PFSK-1 (cell line): Measurements from ENCODE around the gene G3BP1.

Experiments
- POLR2AphosphoS5 ChIP-seq: IDR thresholded peaks from 2 replicates; pipeline ENCODE4 v1.6.1; 2012; ENCODE audit warnings: low read depth, mild to moderate bottlenecking, control low read depth, low read length, moderate library complexity
- SIN3A ChIP-seq: IDR thresholded peaks from 2 replicates; pipeline ENCODE4 v1.6.1; 2012; ENCODE audit warnings: mild to moderate bottlenecking, low read length, moderate library complexity, borderline replicate concordance; ENCODE audit not compliant: insufficient read depth
- TAF1 ChIP-seq: IDR thresholded peaks from 2 replicates; pipeline ENCODE4 v1.6.1; 2012; ENCODE audit warnings: low read length, control low read depth, borderline replicate concordance; ENCODE audit not compliant: insufficient read depth

- TF ChIP-seq POLR2AphosphoS5 (no peak), SIN3A (no peak), TAF1 (no peak)
Observed at GRCh38 chr5:151730381-151730780, 41.4 kb upstream of the G3BP1 start.
